ENCODE measurements around the gene SIGMAR1.

SIGMAR1 gene

GRCh38 chr9:34638138-34638445, 505 bp upstream of the SIGMAR1 start:
- Histone ChIP-seq H3K27ac (ENCODE audit: low read depth, low read length) (peak overlapping the region; percentile 53; the same call in 1 of the 2 replicates), H3K9me3 (ENCODE audit: insufficient read depth, low read length) (no peaks in the 10 kb centered on the region), H3K4me2 (ENCODE audit: low read depth, low read length, poor library complexity, severe bottlenecking) (peak overlapping the region; percentile 65), H4K20me1 (ENCODE audit: low read depth, low read length) (no peaks in the 10 kb centered on the region), H3K9me2 (replicated peaks; ENCODE audit: insufficient read depth, low read length) (no peaks in the 10 kb centered on the region), H3F3A (ENCODE audit: insufficient read depth) (peaks cover 21% of the 10 kb centered on the region), H2AFZ (ENCODE audit: low read depth, low read length, severe bottlenecking) (peak overlapping the region; percentile 60), H3K4me3 (ENCODE audit: insufficient read depth, low read length, poor library complexity, severe bottlenecking) (peak overlapping the region; percentile 68), H3K27me3 (ENCODE audit: low read length) (no peaks in the 10 kb centered on the region), H3K36me3 (ENCODE audit: low read length) (0 out of 2 replicates have a peak, but pooled peaks cover 5% of the 10 kb centered on the region), H3K9ac (ENCODE audit: low read length) (peak overlapping the region; percentile 84), H3K79me2 (ENCODE audit: insufficient read depth, low read length) (peaks cover 26% of the 10 kb centered on the region)
- TF ChIP-seq CTCF (IDR thresholded peaks at IDR 0.05; ENCODE audit: insufficient read depth, low read length, poor library complexity, severe bottlenecking) (no peak), EZH2phosphoT487 (conservative IDR thresholded peaks at IDR 0.05; ENCODE audit: low read length) (no peak)

- 0 out of 2 replicates have a peak, but pooled peaks cover 5% of the 10 kb centered on the region for H3K36me3 ChIP-seq (ENCODE audit: low read length)
- H3K4me2 ChIP-seq (ENCODE audit: low read depth, low read length, poor library complexity, severe bottlenecking): peak overlapping the region; percentile 65
- peaks cover 26% of the 10 kb centered on the region for H3K79me2 ChIP-seq (ENCODE audit: insufficient read depth, low read length)
- H3K9me3 ChIP-seq (ENCODE audit: insufficient read depth, low read length): no peaks in the 10 kb centered on the region
- peak overlapping the region; percentile 53 for H3K27ac ChIP-seq (ENCODE audit: low read depth, low read length)
- H3K27me3 ChIP-seq (ENCODE audit: low read length): no peaks in the 10 kb centered on the region
- H2AFZ ChIP-seq (ENCODE audit: low read depth, low read length, severe bottlenecking): peak overlapping the region; percentile 60
- H3K9ac ChIP-seq (ENCODE audit: low read length): peak overlapping the region; percentile 84
- H3F3A ChIP-seq (ENCODE audit: insufficient read depth): peaks cover 23% of the 10 kb centered on the region
- H4K20me1 ChIP-seq (ENCODE audit: low read depth, low read length): no peaks in the 10 kb centered on the region
- peak overlapping the region; percentile 68 for H3K4me3 ChIP-seq (ENCODE audit: insufficient read depth, low read length, poor library complexity, severe bottlenecking)
- no peaks in the 10 kb centered on the region for H3K9me2 ChIP-seq (replicated peaks; ENCODE audit: insufficient read depth, low read length)
- TF ChIP-seq CTCF (IDR thresholded peaks at IDR 0.05; ENCODE audit: insufficient read depth, low read length, poor library complexity, severe bottlenecking) (no peak), EZH2phosphoT487 (conservative IDR thresholded peaks at IDR 0.05; ENCODE audit: low read length) (no peak)
These were observed 714 bp downstream of the SIGMAR1 start for GRCh38 chr9:34636791-34637355.

- TF ChIP-seq CTCF (IDR thresholded peaks at IDR 0.05; ENCODE audit: insufficient read depth, low read length, poor library complexity, severe bottlenecking) (no peak), EZH2phosphoT487 (conservative IDR thresholded peaks at IDR 0.05; ENCODE audit: low read length) (no peak)
- Histone ChIP-seq H3K4me3 (ENCODE audit: insufficient read depth, low read length, poor library complexity, severe bottlenecking) (peak overlapping the region; percentile 21), H3K79me2 (ENCODE audit: insufficient read depth, low read length) (peaks cover 26% of the 10 kb centered on the region), H3K9ac (ENCODE audit: low read length) (0 out of 2 replicates have a peak overlapping the region, but pooled peaks have one; percentile 10), H3K27ac (ENCODE audit: low read depth, low read length) (no peak overlapping the region), H2AFZ (ENCODE audit: low read depth, low read length, severe bottlenecking) (no peak overlapping the region), H4K20me1 (ENCODE audit: low read depth, low read length) (no peaks in the 10 kb centered on the region), H3K9me2 (replicated peaks; ENCODE audit: insufficient read depth, low read length) (no peaks in the 10 kb centered on the region), H3K36me3 (ENCODE audit: low read length) (0 out of 2 replicates have a peak, but pooled peaks cover 5% of the 10 kb centered on the region), H3K9me3 (ENCODE audit: insufficient read depth, low read length) (no peaks in the 10 kb centered on the region), H3K27me3 (ENCODE audit: low read length) (no peaks in the 10 kb centered on the region), H3K4me2 (ENCODE audit: low read depth, low read length, poor library complexity, severe bottlenecking) (peak overlapping the region; percentile 65), H3F3A (ENCODE audit: insufficient read depth) (peaks cover 27% of the 10 kb centered on the region)
These were observed 2.0 kb downstream of the SIGMAR1 start for GRCh38 chr9:34635556-34635955.

Measured in SU-DHL-6 (cell line).